ENCODE data around the gene CACNA1I.

Gene CACNA1I

GRCh38 chr22:39713799-39714290 lies 143.3 kb downstream of the CACNA1I start:
- TF ChIP-seq CTCF (conservative IDR thresholded peaks at IDR 0.05; ENCODE audit: low read depth, low read length) = no peak
- H3K4me3 ChIP-seq (ENCODE audit: low read length) = no peak overlapping the region
- DNase-seq (ENCODE audit: low read depth) = no peak

GRCh38 chr22:39714321-39714720 lies 143.8 kb downstream of the CACNA1I start:
- no peak for DNase-seq (ENCODE audit: low read depth)
- H3K4me3 ChIP-seq (ENCODE audit: low read length) = no peak overlapping the region
- TF ChIP-seq CTCF (conservative IDR thresholded peaks at IDR 0.05; ENCODE audit: low read depth, low read length) = no peak

GRCh38 chr22:39715778-39716495 lies 145.4 kb downstream of the CACNA1I start:
- DNase-seq (ENCODE audit: low read depth) = no peak
- TF ChIP-seq CTCF (conservative IDR thresholded peaks at IDR 0.05; ENCODE audit: low read depth, low read length) = no peak
- H3K4me3 ChIP-seq (ENCODE audit: low read length) = no peak overlapping the region

- no peak for TF ChIP-seq CTCF (conservative IDR thresholded peaks at IDR 0.05; ENCODE audit: low read depth, low read length)
- no peak for DNase-seq (ENCODE audit: low read depth)
- no peak overlapping the region for H3K4me3 ChIP-seq (ENCODE audit: low read length)
These were observed 146.0 kb downstream of the CACNA1I start for GRCh38 chr22:39716534-39716933.

GRCh38 chr22:39717099-39717498 lies 146.5 kb downstream of the CACNA1I start:
- no peak for DNase-seq (ENCODE audit: low read depth)
- no peak overlapping the region for H3K4me3 ChIP-seq (ENCODE audit: low read length)
- TF ChIP-seq CTCF (conservative IDR thresholded peaks at IDR 0.05; ENCODE audit: low read depth, low read length) = no peak

GRCh38 chr22:39718206-39718605 lies 147.7 kb downstream of the CACNA1I start:
- DNase-seq (ENCODE audit: low read depth) = no peak
- no peak overlapping the region for H3K4me3 ChIP-seq (ENCODE audit: low read length)
- TF ChIP-seq CTCF (conservative IDR thresholded peaks at IDR 0.05; ENCODE audit: low read depth, low read length) = no peak

- TF ChIP-seq CTCF (conservative IDR thresholded peaks at IDR 0.05; ENCODE audit: low read depth, low read length) = no peak
- DNase-seq (ENCODE audit: low read depth) = no peak
- H3K4me3 ChIP-seq (ENCODE audit: low read length) = no peak overlapping the region
These were observed 148.4 kb downstream of the CACNA1I start for GRCh38 chr22:39718921-39719475.

Measured in retinal pigment epithelial cell (primary cell).